Thyroid gland (tissue), 4 donors: ENCODE results near the gene PLEKHH1. TPM values are rescaled to one million over a fixed set of nuclear protein-coding genes. Genes with fewer than 3 reads are reported as not detected.

ENCODE experiments used
- DNase-seq, 2 donors: peaks; one replicate each; pipeline ENCODE4 v3.0.0-alpha.2; 2019
- H3K27ac ChIP-seq, 3 donors: fragments of 200-600 bp; sonication (generic); 1 replicate in 2 of 3; 2 replicates in 1 of 3; pipeline ENCODE4 v1.5.1; 2016 to 2019; ENCODE audit warnings: mild to moderate bottlenecking in 1 of 3, moderate library complexity in 1 of 3
- H3K27me3 ChIP-seq: fragments of 200-600 bp; sonication (generic); one replicate; pipeline ENCODE4 v1.5.1; 2019
- H3K36me3 ChIP-seq, 2 donors: fragments of 200-600 bp; sonication (generic); one replicate each; pipeline ENCODE4 v1.5.1; 2016 to 2019
- H3K4me1 ChIP-seq, 2 donors: fragments of 200-600 bp; sonication (generic); one replicate each; pipeline ENCODE4 v1.5.1; 2017 to 2019
- H3K4me3 ChIP-seq, 3 donors: fragments of 200-600 bp; sonication (generic); replicated peaks in 1 of 3; 1 replicate in 2 of 3; 2 replicates in 1 of 3; pipeline ENCODE4 v1.5.1; 2016; ENCODE audit warnings: mild to moderate bottlenecking in 1 of 3
- H3K9me3 ChIP-seq: fragments of 200-600 bp; sonication (generic); one replicate; pipeline ENCODE4 v1.5.1; 2017
- CTCF ChIP-seq, 6 experiments: fragments of 200-600 bp in 3 of 6; fragments of 450-650 bp in 3 of 6; sonication (generic) in 3 of 6; IDR thresholded peaks; one replicate each; pipeline ENCODE4 v1.5.1; 2016 to 2019; ENCODE audit warnings: antibody characterized with exemption in 6 of 6, mild to moderate bottlenecking in 2 of 6, inconsistent platforms in 1 of 6, moderate library complexity in 1 of 6
- POLR2A ChIP-seq, 2 donors: fragments of 450-650 bp; IDR thresholded peaks; one replicate each; pipeline ENCODE4 v1.6.1; 2017; ENCODE audit warnings: antibody characterized with exemption in 2 of 2, mild to moderate bottlenecking in 2 of 2, moderate library complexity in 1 of 2
- WGBS, 2 donors: methylation state at CpG; one replicate each; pipeline ENCODE4 v1.1.5; 2017; 5-methylcytosine and 5-hydroxymethylcytosine counted together
- intact Hi-C: fragments of 100-400 bp; cut with DNase I; formaldehyde crosslinking; loops from one replicate; pipeline ENCODE4 v1.15.1; 2023
- total RNA-seq, 4 donors: library from RNA; depleted of rRNA; stranded (reverse); fragments of >200 nt; gene quantifications; one replicate each; pipeline ENCODE4 v1.2.3, GENCODE V29; 2016

The PLEKHH1 gene
- total RNA-seq, 4 donors from 2014 or later = 225 to 336 (median 241) TPM

DNA sequence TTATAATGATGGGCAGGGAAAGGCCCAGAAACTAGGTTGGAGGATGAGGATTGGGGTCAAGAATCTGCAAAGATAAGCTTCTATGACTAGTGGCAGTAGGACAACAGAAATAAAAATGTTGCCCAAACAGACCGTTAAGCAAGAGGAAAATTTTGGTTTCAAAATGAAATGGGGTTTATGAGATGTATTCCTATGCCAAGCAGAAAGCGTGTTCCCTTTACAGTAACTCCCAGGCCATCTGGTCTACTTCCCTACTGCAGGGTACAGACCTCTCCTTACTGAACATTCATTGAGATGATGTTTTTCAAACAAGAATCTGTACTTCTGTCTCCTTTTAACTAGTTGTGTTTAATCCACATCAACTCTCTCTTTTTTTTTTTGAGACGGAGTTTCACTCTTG is 24.1 kb upstream of the PLEKHH1 start:
- intact Hi-C loops = no loop called here
- no peak for DNase-seq
- H3K27ac ChIP-seq = no peak overlapping the region
- no peak overlapping the region for H3K4me3 ChIP-seq
- H3K36me3 ChIP-seq = no peaks in the 10 kb centered on the region
- 70 to 75% methylated on average over 3 of the region's 3 CpGs for WGBS, 2 donors
- H3K4me1 ChIP-seq = peaks cover 0 to 6% of the 10 kb centered on the region in 2 donors
- no peaks in the 10 kb centered on the region for H3K27me3 ChIP-seq
- TF ChIP-seq POLR2A (IDR thresholded peaks at IDR 0.05) (no peak), CTCF (IDR thresholded peaks at IDR 0.05) (no peak)
- H3K9me3 ChIP-seq = no peaks in the 10 kb centered on the region

- 73 to 74% methylated on average over 2 of the region's 2 CpGs for WGBS, 2 donors
- intact Hi-C loops = loop anchor here (10.0 kb wide), 1 partner anchor 165 kb away; the partner anchor contains the start of gene VTI1B
These were observed 23.0 kb upstream of the PLEKHH1 start for GRCh38 chr14:67510121-67510520.

DNA sequence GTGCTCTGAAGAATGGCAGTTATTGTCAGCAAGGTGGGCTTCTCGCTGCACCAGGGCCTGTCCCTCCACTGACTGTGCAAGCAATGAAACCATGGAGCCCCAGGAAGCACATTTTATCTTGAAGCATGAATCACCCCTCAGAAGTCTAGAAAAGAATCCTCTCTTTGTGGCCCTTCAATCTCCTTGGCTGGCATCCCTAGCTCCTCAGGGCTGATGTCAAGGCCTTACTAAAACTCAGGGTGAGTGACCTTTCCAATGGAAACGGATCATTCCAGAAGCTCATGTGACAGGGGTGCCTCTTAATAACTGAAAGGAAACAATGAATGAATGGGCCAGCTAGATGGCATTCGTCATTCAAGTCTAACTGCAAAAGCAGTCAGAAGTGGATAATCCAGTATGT is 22.3 kb upstream of the PLEKHH1 start:
- Histone ChIP-seq H3K4me3 (no peak overlapping the region), H3K27me3 (no peaks in the 10 kb centered on the region), H3K9me3 (no peaks in the 10 kb centered on the region), H3K4me1 (peaks cover 3 to 17% of the 10 kb centered on the region in 2 donors), H3K27ac (no peak overlapping the region), H3K36me3 (no peaks in the 10 kb centered on the region)
- no peak for DNase-seq
- TF ChIP-seq POLR2A (IDR thresholded peaks at IDR 0.05) (no peak), CTCF (IDR thresholded peaks at IDR 0.05) (no peak)
- intact Hi-C loops = loop anchor here (10.0 kb wide), 1 partner anchor 164 kb away; the partner anchor contains the start of gene VTI1B
- WGBS, 2 donors = 72 to 81% methylated on average over 3 of the region's 3 CpGs

More at GRCh38 chr14:67510121-67510520, 23.0 kb upstream of the PLEKHH1 start:
- H3K9me3 ChIP-seq = no peaks in the 10 kb centered on the region
- no peak for TF ChIP-seq POLR2A (IDR thresholded peaks at IDR 0.05)
- no peak for TF ChIP-seq CTCF (IDR thresholded peaks at IDR 0.05)
- H3K27ac ChIP-seq = no peak overlapping the region
- H3K4me3 ChIP-seq = no peak overlapping the region
- no peak for DNase-seq
- H3K36me3 ChIP-seq = no peaks in the 10 kb centered on the region
- peaks cover 3 to 12% of the 10 kb centered on the region in 2 donors for H3K4me1 ChIP-seq
- no peaks in the 10 kb centered on the region for H3K27me3 ChIP-seq

DNA sequence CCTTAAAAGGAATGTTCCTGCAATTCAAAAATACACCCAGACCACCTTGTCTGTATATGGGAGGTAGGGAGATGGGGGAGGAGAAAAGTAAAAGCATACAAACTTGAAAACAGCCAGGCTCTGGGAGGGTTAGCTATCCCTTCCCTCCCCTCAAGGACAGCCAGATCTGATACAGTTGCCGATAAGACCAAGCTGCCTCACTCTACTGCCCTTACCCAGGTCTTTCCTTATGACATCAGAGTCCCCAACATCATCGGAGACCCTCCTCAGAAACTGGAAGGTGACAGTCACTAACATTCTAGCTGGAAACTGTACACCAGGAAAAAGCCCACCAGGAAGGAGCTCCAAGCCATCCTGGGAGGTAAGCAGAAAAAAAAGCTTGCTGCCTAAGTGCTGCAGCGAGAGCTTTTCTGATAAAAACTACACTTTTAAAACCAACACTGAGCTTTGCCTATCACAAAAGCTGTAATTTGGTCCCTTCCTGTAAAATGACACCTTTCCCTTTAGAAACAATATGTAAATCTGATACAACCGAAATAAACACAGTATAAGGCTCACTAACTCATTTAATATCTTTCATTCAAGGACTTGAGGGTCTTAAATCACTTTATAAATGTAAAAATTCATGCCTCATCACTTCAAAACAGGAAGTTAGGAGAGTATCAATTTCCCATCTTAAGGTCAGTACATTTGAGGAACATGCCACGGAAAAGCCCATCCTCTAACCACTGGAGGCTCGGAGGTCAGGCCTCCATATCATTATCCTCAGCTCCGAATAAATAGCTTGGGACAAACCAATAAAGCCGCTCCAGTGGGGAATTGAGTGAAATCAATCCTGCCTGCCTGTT is 20.4 kb upstream of the PLEKHH1 start:
- Histone ChIP-seq H3K4me3 (no peak overlapping the region), H3K27ac (no peak overlapping the region), H3K36me3 (no peaks in the 10 kb centered on the region), H3K4me1 (peaks cover 3 to 22% of the 10 kb centered on the region in 2 donors), H3K9me3 (no peaks in the 10 kb centered on the region), H3K27me3 (no peaks in the 10 kb centered on the region)
- WGBS, 2 donors = 75 to 78% methylated on average over 8 of the region's 8 CpGs
- intact Hi-C loops = loop anchor here (10.0 kb wide), 1 partner anchor 162 kb away; the partner anchor contains the start of gene VTI1B
- no peak for DNase-seq
- no peak for TF ChIP-seq CTCF (IDR thresholded peaks at IDR 0.05)
- no peak for TF ChIP-seq POLR2A (IDR thresholded peaks at IDR 0.05)

GRCh38 chr14:67513631-67514108 is 19.4 kb upstream of the PLEKHH1 start:
- 93 to 100% methylated on average over 1 of the region's 1 CpG for WGBS, 2 donors
- Histone ChIP-seq H3K4me1 (peaks cover 3 to 22% of the 10 kb centered on the region in 2 donors), H3K27me3 (no peaks in the 10 kb centered on the region), H3K4me3 (no peak overlapping the region), H3K9me3 (no peaks in the 10 kb centered on the region), H3K36me3 (no peaks in the 10 kb centered on the region), H3K27ac (peak overlapping the region in 1 of 3 donors; percentile 54)
- intact Hi-C loops = loop anchor here (10.0 kb wide), 1 partner anchor 161 kb away; the partner anchor contains the start of gene VTI1B
- DNase-seq = peak; percentile 33 to 43
- TF ChIP-seq CTCF (IDR thresholded peaks at IDR 0.05) = no peak
- no peak for TF ChIP-seq POLR2A (IDR thresholded peaks at IDR 0.05)
